Endothelial cell of umbilical vein (primary cell): ENCODE measurements around the gene SH3RF3. TPM values are rescaled to one million over a fixed set of nuclear protein-coding genes. Genes with fewer than 3 reads are reported as not detected.

Experiments used
- BruUV-seq: library from RNA; stranded (reverse); fragments of 400-500 nt; replicated peaks from 2 replicates; lab custom pipeline; 2021; lab: Mats Ljungman, UMichigan
- CTCF ChIA-PET: fragments of 300-600, 350-600 bp; sonication (Branson Sonifier 250); formaldehyde crosslinking; loops from one replicate; lab custom pipeline; 2021; ENCODE audit warnings: antibody characterized with exemption, inconsistent platforms; lab: Charles Lee
- POLR2A ChIA-PET: fragments of 300-600, 350-600 bp; sonication (Branson Sonifier 250); formaldehyde crosslinking; loops from one replicate; lab custom pipeline; 2021; ENCODE audit warnings: antibody characterized with exemption, inconsistent platforms; lab: Charles Lee
- DNase-seq: peaks from one replicate; pipeline ENCODE4 v3.0.0-alpha.2; 2011; ENCODE audit warnings: low read depth, low spot score
- FAIRE-seq: peaks from 2 replicates; lab custom pipeline; 2011; peaks lifted over from hg19 to GRCh38; lab: Jason Lieb, UNC
- H2AFZ ChIP-seq: 2 replicates; pipeline ENCODE4 v1.6.0; 2012; ENCODE audit warnings: low read depth, low read length, control low read depth, inconsistent platforms
- H3K27ac ChIP-seq: 2 replicates; pipeline ENCODE4 v1.5.1; 2011; ENCODE audit warnings: low read depth, mild to moderate bottlenecking, control low read depth, low read length, moderate library complexity; ENCODE audit not compliant: insufficient read depth
- H3K27me3 ChIP-seq, 2 experiments: 2 replicates each; pipeline versions ENCODE4 v1.6.0 to v1.6.1; 2011; ENCODE audit warnings: low read length in 2 of 2, mixed read lengths in 1 of 2; ENCODE audit not compliant: control insufficient read depth in 2 of 2, insufficient read depth in 2 of 2
- H3K36me3 ChIP-seq, 2 experiments: 2 replicates in 1 of 2; 3 replicates in 1 of 2; pipeline ENCODE4 v1.5.1; 2011; ENCODE audit warnings: low read length in 2 of 2, mild to moderate bottlenecking in 1 of 2, moderate library complexity in 1 of 2; ENCODE audit not compliant: control insufficient read depth in 2 of 2, insufficient read depth in 2 of 2; ENCODE audit errors: extremely low read depth in 1 of 2
- H3K4me1 ChIP-seq: 3 replicates; pipeline ENCODE4 v1.5.1; 2011; ENCODE audit warnings: mild to moderate bottlenecking, low read length; ENCODE audit not compliant: control insufficient read depth, insufficient read depth; ENCODE audit errors: extremely low read depth
- H3K4me2 ChIP-seq: 2 replicates; pipeline ENCODE4 v1.6.1; 2011; ENCODE audit warnings: low read length, control low read depth, mixed read lengths; ENCODE audit not compliant: insufficient read depth
- H3K4me3 ChIP-seq, 3 experiments: fragments of 200-600 bp in 1 of 3; sonication (generic), shearing (Covaris generic) in 1 of 3; replicated peaks in 1 of 3; 2 replicates each; pipeline ENCODE4 v1.5.1; 2011 to 2016; ENCODE audit warnings: control low read depth in 3 of 3, low read length in 3 of 3, mild to moderate bottlenecking in 2 of 3, inconsistent platforms in 1 of 3, low read depth in 1 of 3, moderate library complexity in 1 of 3; ENCODE audit not compliant: insufficient read depth in 1 of 3
- H3K79me2 ChIP-seq: 2 replicates; pipeline ENCODE4 v1.6.0; 2012; ENCODE audit warnings: low read length, inconsistent platforms; ENCODE audit not compliant: control insufficient read depth, insufficient read depth
- H3K9ac ChIP-seq: replicated peaks from 2 replicates; pipeline ENCODE3; 2011; ENCODE audit warnings: low read length, control low read depth; ENCODE audit not compliant: insufficient read depth; ENCODE audit errors: extremely low read depth
- H3K9me1 ChIP-seq: replicated peaks from 3 replicates; pipeline ENCODE4 v1.6.0; 2011; ENCODE audit warnings: mild to moderate bottlenecking, low read length; ENCODE audit not compliant: control insufficient read depth, insufficient read depth; ENCODE audit errors: extremely low read depth
- H3K9me3 ChIP-seq: replicated peaks from 2 replicates; pipeline ENCODE4 v1.5.1; 2012; ENCODE audit warnings: low read length, inconsistent platforms; ENCODE audit not compliant: control insufficient read depth, insufficient read depth
- H4K20me1 ChIP-seq: replicated peaks from 2 replicates; pipeline ENCODE3; 2011; ENCODE audit warnings: mild to moderate bottlenecking, low read length; ENCODE audit not compliant: control insufficient read depth, insufficient read depth; ENCODE audit errors: extremely low read depth
- EZH2 ChIP-seq: IDR thresholded peaks from 2 replicates; pipeline ENCODE4 v1.6.1; 2012; ENCODE audit warnings: borderline replicate concordance, low read depth, mild to moderate bottlenecking, moderate library complexity, low read length, inconsistent platforms; ENCODE audit not compliant: severe bottlenecking
- FOS ChIP-seq: IDR thresholded peaks from 2 replicates; pipeline ENCODE4 v1.6.1; 2011; ENCODE audit warnings: mild to moderate bottlenecking, low read length, moderate library complexity, borderline replicate concordance; ENCODE audit not compliant: insufficient read depth
- GATA2 ChIP-seq: IDR thresholded peaks from 2 replicates; pipeline ENCODE4 v1.7.0; 2011; ENCODE audit warnings: low read depth, mild to moderate bottlenecking, moderate library complexity, mixed read lengths, low read length; ENCODE audit not compliant: insufficient read length, insufficient read depth
- JUN ChIP-seq: IDR thresholded peaks from 2 replicates; pipeline ENCODE4 v1.6.1; 2011; ENCODE audit warnings: borderline replicate concordance, low read depth; ENCODE audit not compliant: insufficient read length, insufficient read depth
- MYC ChIP-seq: IDR thresholded peaks from one replicate; pipeline ENCODE4 v1.6.1; 2011; ENCODE audit warnings: mild to moderate bottlenecking, low read depth, low read length
- POLR2A ChIP-seq: IDR thresholded peaks from 2 replicates; pipeline ENCODE4 v1.6.1; 2012; ENCODE audit warnings: low read depth, mild to moderate bottlenecking, control low read depth, low read length
- POLR2AphosphoS5 ChIP-seq: IDR thresholded peaks from 2 replicates; pipeline ENCODE4 v1.6.1; 2012; ENCODE audit warnings: low read depth, mild to moderate bottlenecking, control low read depth, low read length, moderate library complexity; ENCODE audit not compliant: insufficient read depth
- dilution Hi-C: fragments of 300-500 bp; cut with MboI; formaldehyde crosslinking; loops from one replicate; pipeline ENCODE4 v1.15.0; 2019; ENCODE audit warnings: low sequenced_read_pairs; ENCODE audit not compliant: extremely low pct_ligation_motif_present
- intact Hi-C: fragments of 100-400 bp; cut with micrococcal nuclease; formaldehyde crosslinking; loops from one replicate; pipeline ENCODE4 v1.10.0; 2022
- polyA plus RNA-seq, 4 experiments: library from polyadenylated mRNA; depleted of rRNA in 3 of 4; stranded (reverse) in 3 of 4; unstranded in 1 of 4; fragments of >200 nt; gene quantifications; 2 replicates each; pipeline versions ENCODE4 v1.2.1 to v1.2.3, GENCODE V29; 2011 to 2012; ENCODE audit warnings: missing spikeins in 1 of 4
- total RNA-seq: library from RNA; stranded (reverse); gene quantifications from 2 replicates; pipeline ENCODE4 v1.2.3, GENCODE V29; 2021
- TF ChIP-seq, protein P1 (sequence below), 2 donors: IDR thresholded peaks; 1 replicate in 1 of 2; 2 replicates in 1 of 2; pipeline ENCODE4 v1.5.1; 2011; ENCODE audit warnings: low read length in 2 of 2, mild to moderate bottlenecking in 2 of 2, moderate library complexity in 2 of 2, control low read depth in 1 of 2, inconsistent platforms in 1 of 2, low read depth in 1 of 2; ENCODE audit not compliant: insufficient read depth in 1 of 2; ENCODE audit errors: extremely low read depth in 1 of 2
- TF ChIP-seq, protein P2 (sequence below): IDR thresholded peaks from 2 replicates; pipeline ENCODE4 v1.6.1; 2011; ENCODE audit not compliant: insufficient read depth, insufficient read length

The SH3RF3 gene
- total and polyA plus RNA-seq, 2 donors (not counting 3 experiments of a cell fraction or from before 2014, with no cell fraction given), result 3.8 to 14.7 TPM

DNA sequence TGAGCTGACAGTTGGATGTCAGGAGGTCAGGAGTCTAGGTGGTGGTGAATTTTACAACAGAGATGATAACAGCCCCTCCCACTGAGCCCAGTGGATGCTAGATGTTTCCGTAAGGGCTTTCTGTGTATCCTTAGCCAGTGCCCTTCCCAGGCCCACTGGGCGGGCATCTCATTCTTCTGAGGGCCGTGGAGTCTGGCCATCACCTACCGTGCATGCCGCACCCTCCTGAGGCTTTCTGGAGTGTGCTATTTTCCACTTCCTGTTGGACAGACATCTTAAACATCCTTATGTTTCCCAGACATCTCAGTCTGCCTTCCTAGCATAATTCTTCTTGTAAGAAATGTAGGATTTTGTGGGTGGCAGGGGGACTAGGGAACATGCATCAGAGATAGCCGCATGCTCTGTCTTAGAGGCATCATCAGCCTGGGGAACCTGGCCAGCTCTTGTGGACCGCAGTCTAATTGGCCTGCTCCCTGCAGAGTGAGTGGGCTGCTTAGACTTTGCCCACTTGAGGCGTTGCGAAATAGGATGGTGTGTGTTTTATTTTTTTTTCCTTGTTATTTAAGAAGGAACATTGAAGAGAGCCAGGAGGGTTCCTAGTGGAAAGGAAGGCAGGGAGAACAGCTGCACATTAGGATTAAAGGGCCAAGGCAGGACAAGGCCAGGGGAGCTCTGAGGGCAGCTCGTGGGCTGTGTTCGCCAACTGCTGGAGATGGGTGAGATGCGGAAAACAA, 135.8 kb downstream of the SH3RF3 start:
- Histone ChIP-seq H3K9me3 (no peaks in the 10 kb centered on the region), H3K79me2 (no peaks in the 10 kb centered on the region), H3K36me3 (no peaks in the 10 kb centered on the region), H3K27ac (peak overlapping the region; percentile 10), H3K9ac (no peak overlapping the region), H2AFZ (no peak overlapping the region), H3K9me1 (no peaks in the 10 kb centered on the region), H4K20me1 (no peaks in the 10 kb centered on the region), H3K4me2 (no peak overlapping the region), H3K4me1 (peaks cover 45% of the 10 kb centered on the region), H3K4me3 (no peak overlapping the region), H3K27me3 (no peaks in the 10 kb centered on the region)
- TF ChIP-seq, protein P1, sequence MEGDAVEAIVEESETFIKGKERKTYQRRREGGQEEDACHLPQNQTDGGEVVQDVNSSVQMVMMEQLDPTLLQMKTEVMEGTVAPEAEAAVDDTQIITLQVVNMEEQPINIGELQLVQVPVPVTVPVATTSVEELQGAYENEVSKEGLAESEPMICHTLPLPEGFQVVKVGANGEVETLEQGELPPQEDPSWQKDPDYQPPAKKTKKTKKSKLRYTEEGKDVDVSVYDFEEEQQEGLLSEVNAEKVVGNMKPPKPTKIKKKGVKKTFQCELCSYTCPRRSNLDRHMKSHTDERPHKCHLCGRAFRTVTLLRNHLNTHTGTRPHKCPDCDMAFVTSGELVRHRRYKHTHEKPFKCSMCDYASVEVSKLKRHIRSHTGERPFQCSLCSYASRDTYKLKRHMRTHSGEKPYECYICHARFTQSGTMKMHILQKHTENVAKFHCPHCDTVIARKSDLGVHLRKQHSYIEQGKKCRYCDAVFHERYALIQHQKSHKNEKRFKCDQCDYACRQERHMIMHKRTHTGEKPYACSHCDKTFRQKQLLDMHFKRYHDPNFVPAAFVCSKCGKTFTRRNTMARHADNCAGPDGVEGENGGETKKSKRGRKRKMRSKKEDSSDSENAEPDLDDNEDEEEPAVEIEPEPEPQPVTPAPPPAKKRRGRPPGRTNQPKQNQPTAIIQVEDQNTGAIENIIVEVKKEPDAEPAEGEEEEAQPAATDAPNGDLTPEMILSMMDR (IDR thresholded peaks at IDR 0.05; ENCODE audit: extremely low read depth in 1 of 2, insufficient read depth in 1 of 2, low read depth in 1 of 2, low read length in 2 of 2), result no peak
- TF ChIP-seq, protein P2, sequence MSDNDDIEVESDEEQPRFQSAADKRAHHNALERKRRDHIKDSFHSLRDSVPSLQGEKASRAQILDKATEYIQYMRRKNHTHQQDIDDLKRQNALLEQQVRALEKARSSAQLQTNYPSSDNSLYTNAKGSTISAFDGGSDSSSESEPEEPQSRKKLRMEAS, result no peak
- TF ChIP-seq MYC, result no peak
- no peak for TF ChIP-seq EZH2
- TF ChIP-seq POLR2AphosphoS5, result no peak
- no peak for TF ChIP-seq GATA2
- TF ChIP-seq JUN, result no peak
- TF ChIP-seq POLR2A, result no peak
- TF ChIP-seq FOS, result no peak
- BruUV-seq, result no TSS peak
- DNase-seq (peak; percentile 30), FAIRE-seq (no peak)
- ChIA-PET POLR2A (no interaction called here), CTCF (interaction anchor here (0.8 to 2.2 kb wide), 2 partner anchors 25 to 246 kb away, joined by 3 to 7 read pairs; no protein-coding TSS in a partner anchor)
- intact Hi-C loops, result loop anchor here (5.0 kb wide), 2 partner anchors 52 to 68 kb away; no protein-coding TSS in a partner anchor
- dilution Hi-C loops, result no loop called here
